ENCODE data around the gene INPP5A.
"Not testable (repeated sequence)": the region's sequence is repeated elsewhere in the genome, so short reads cannot be mapped to it uniquely, and the experiment has no call there.

The INPP5A gene

DNA sequence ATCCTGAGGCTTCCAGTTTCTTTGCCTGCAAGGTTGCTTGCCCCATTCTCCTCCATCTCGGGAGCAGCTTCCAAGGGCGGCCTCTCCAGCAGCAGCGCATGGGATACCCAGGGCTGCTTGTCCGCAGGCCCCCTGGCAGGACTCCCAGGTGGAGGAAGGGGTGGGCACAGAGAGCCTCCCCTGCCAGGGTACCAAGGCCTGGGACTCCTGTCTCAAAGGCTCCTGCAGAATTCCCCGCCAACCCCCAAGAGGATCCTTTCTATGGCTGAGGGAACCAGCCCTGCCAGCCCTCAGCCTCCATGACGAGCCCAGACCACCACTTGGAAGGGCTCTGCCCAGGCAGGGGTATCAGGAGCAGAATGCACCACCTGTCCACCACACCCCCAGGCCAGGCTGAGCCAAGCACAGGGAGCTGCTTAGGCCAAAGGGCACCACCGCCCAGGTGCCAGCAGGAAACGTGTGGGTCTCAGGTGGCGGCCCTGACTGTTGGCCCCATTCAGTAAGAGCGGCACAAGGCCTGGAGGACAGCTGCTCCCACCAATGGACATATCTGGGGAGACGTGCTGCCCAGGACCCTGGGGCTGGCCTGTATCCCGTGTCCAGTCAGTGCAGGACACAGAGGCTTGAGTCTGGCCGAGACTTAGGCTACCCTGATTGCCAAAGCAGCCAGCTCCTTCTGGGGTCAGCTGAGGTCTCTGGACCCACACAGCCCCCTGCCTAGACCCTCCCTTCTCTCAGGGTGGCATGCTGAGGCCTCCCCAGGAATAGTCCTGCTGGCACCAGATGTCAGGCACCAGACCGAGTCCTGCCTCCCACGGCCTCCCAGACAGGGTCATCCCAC is 33.8 kb upstream of the INPP5A start:
- DNase-seq (ENCODE audit: low spot score) (no peak), FAIRE-seq (no peak)

DNA sequence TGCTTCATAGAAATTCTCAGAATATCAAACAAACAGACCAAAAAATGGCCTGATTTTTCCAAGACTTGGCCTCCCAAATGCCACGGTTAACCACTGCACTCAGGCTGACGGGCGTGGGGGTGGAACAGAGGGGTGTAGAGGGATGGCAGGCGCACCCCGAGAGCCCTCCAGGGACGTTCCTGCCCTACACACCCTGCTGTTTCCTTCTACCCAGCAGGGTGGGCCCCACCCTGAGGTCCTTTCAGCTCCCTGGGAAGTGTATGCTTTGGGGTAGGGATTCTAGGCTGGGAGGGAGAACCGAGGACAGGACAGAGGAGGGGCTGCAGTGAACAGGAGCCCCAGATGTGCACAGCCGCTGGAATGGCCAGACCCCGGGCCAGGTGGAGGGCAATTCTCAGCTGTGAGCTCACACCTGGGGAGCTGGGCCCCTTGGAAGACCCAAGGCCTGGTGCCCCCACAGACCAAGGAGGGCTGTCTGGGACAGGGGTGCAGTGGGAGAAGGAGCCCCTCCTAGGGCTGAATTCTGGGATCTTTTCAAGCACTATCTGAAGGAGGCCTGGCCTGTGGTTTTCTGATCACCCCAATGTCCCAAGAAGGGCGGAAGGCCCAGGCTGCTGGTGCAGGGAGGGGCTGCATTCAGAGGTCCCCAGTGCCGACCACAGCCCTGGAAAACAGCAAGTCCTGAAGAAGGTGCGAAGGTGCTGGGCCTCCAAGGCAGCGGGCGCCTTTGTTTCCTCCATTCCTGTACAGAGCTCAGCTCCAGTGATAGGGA is 32.9 kb upstream of the INPP5A start:
- FAIRE-seq (no peak), DNase-seq (ENCODE audit: low spot score) (no peak)

DNA sequence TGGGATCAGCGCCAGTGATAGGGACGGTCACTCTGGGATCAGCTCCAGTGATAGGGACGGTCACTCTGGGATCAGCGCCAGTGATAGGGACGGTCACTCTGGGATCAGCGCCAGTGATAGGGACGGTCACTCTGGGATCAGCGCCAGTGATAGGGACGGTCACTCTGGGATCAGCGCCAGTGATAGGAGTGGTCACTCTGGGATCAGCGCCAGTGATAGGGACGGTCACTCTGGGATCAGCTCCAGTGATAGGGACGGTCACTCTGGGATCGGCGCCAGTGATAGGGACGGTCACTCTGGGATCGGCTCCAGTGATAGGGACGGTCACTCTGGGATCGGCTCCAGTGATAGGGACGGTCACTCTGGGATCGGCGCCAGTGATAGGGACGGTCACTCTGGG is 32.0 kb upstream of the INPP5A start:
- not testable (repeated sequence) for FAIRE-seq; DNase-seq (ENCODE audit: low spot score)

DNA sequence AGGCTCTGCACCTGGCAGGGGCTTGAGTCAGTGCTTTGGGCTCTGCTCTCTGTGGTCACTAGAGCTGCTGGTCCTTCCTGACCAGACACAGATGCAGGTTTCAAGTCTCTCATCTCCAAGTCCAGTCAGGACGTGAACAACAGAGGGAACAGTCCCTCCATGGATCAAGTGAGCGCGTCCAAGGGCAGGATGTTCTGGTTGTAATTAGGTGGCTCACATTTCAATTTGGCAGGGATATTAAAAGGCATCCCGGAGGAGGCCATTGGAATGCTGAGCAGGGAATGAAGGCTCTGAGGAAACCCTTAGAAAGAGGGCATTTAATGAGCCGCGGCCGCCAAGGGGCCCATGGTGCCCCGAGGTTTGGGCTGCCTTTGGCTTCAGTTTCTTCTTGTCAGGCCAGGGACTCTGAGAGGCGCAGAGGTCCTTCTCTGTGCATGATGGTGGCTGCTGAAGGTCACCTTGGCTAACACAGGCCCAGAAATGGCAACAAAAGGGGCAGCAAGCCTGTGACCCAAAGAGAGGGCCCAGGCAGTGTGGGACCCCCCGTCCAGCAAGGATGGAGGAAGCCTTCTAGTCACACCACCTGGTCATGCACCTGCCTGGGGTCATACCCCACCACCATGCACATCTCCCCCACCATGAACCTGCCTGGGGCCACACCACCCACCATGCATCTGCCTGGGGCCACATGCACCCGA is 30.7 kb upstream of the INPP5A start:
- no peak for DNase-seq (ENCODE audit: low spot score)
- FAIRE-seq = no peak

DNA sequence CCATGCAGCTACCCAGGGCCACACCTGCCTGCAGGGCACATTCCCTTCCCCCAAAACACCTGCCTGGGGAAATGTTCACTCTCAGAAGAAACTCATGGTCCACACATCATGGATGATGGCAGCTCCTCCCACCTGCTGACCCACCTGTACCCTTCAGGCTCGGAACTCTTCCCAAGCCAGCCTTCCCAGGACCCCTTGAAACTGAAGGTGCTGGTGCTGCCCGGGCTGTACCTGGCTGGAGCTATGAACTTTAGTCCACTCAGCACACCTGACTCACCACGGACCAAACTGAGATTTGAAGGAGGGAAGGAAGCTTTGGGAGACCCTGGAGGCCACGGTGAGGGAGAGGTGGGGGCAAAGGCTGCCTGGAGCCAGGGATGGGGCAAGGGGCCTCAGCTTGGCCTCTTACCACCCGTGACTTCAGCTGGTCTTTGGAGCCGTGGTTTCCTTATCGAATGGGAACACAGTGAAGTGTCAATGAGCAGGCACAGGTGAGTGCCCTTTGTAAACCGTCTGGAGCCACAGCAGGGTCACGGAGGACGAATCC is 30.1 kb upstream of the INPP5A start:
- FAIRE-seq = no peak
- no peak for DNase-seq (ENCODE audit: low spot score)

DNA sequence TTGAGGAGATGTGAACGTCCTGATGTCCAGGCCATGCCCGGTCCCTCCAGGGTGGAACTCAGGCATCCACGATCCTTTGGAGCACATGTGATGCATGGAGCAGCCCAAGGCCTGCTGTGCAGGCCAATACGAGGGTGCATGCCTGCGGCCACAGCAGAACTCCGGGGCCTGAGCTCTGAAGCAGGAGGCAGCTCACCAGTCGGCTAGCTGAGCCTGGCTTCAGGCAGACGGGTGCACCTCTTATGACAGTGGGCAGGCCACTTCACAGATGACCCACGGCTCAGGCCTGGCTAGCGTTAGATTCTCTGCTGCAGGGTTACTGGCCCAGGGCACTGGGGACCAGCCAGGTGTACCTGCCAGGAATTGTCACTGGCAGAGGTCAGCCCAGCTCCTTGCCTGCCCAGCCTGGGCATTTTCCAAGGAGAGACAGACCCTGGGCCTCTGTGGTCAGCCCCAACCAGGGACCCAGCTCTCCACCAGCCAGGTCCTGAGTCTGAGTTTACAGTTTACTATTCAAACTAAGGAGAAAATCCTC is 29.6 kb upstream of the INPP5A start:
- FAIRE-seq (no peak), DNase-seq (ENCODE audit: low spot score) (no peak)

DNA sequence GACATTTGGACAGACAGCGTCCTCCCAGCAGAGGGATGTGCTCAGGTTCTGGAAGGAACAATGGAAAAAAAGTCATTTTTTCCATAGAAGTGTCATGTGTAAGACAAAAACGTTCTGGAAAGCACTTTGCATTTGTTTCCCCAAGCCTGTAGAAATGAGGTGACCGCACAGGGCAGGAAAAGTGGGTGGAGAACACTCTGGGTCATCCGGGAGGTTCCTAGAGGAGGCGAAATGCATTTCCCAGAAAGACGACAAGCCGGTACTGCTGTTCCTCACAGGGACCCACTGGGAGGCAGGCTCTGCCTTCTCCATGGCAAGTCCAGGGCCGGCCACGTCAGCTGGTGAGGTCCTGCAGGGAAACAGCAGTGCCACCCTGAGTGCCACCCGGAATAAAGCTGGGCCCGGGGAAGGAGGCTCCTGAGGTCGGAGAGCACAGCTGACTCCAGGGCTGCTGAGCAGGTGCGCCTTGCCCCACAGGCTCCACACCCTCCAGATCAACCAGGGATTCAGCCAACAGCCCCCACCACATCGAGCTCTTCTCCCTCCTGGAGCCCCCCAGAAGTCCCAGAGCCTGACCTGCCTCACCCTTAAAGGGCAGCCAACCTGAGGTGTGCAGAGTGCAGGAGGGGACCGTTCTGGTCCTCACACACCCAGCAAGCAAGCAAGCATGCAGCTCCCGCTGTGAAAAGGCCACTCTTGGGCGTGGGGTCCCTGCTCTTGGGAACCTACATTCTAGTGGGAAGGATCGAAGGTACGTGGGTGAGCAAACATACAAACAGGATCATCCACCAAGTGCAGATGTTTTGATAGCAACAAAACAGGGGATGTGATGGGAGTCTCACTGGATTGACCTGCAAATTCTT is 28.8 kb upstream of the INPP5A start:
- DNase-seq (ENCODE audit: low spot score) = no peak

DNA sequence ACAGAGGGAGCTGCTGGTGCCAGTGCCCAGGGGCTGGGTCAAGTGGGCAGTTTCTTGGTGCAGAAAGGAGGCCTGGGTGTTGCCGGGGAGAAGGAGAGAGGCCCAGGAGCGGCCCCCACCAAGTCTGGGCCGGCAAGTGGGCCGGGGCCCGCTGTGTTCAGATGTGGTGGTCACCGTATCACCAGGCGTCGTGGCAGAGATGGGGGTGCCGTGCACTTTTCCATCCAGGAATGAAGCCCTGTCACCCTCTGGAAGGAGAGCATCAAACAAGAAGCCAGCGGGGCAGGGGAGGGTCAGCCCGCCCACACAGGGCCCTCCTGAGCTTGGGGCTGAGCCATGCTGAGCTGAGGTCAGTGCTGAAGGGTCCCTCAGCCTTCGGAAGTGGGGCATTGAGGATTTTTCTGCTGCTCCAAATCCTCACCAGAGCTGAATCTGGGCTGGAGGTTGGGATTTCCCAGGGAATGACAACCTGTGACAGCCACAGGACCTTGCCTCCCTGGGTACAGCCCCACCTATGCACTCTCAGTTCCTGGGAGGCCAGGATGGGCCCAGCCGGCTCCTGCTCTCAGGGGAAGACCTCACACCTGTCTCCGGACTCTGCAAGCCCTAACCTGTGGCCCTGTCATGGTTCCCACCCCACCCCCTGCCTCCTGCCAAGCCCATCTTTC is 27.9 kb upstream of the INPP5A start:
- FAIRE-seq (no peak), DNase-seq (ENCODE audit: low spot score) (no peak)

More for the DNA sequence above, 28.8 kb upstream of the INPP5A start:
- no peak for FAIRE-seq

DNA sequence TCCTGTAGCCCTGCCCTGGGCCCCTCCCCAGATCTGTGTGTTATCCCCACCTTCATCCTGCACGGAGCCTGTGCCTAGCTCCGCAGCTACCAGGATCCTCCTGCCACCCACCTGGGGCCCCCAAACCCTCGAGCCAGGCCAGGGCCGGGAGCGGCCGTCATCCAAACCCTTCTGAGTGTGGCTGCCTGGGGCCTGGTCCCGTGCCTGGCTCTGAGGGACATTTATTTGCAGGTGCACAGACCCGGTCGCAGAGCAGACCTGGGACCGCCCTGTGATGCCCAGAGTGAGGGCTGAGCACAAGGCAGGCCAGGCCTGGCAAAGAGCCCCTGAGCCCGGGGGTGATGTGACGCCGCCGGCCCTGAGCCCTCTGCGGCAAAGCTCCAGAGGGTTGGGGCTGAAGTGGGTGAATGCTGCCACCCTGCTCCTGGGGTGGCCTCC is 27.4 kb upstream of the INPP5A start:
- no peak for DNase-seq (ENCODE audit: low spot score)
- no peak for FAIRE-seq

DNA sequence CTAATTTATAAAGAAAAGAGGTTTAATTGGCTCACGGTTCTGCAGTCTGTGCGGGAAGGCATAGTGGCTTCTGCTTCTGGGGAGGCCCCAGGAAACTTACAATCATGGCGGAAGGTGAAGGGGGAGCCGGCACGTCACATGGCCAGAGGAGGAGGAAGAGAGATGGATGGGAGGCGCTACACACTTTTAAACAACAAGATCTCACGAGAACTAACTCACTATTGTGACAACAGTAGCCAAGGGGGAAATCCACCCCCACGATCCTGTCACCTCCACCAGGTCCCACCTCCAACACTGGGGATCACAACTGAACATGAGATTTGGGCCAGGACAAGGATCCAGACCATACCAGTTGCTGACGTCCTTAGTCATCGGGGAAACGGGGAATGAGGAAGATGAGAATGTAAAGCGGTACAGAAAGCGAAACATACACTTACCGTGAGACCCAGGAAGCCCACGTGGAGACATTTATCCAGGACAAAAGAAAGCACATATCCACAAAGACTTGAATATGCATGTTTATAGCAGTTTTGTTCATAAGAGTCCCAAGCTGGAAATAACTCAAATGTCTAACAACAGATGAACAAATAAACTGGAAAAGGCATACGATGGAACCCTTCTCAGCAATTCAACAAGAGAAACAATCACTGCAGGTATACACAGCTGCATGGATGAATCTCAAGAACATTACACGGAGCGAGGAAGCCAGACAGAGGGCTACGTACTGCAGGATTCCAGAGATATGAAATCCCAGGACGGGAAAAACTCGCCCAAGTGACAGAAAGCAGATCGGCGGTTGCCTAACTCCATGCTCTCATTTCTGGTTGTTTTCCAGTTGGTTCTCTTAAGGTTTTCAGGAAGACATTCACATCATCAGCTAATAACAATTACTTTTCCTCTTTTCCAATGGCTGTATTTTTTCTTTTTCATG is 26.2 kb upstream of the INPP5A start:
- no peak for FAIRE-seq
- no peak for DNase-seq (ENCODE audit: low spot score)

DNA sequence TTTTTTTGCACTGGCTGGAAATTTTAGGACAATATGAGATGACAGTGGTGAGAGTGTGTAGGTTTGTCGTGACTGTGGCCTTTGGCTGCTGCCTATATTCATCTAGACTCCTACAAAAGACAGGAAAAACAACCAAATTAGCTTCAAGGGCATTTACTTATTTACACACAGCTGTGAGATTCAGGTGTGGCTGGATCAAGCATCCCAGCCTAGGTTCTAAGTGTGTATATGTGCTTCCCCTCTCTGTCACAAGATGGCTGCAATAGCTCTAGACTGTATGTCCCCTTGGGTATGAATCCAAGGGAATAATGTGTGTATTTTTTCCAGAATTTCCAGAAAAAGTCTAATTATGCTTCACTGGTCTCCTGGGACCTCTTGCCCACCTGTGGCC is 25.5 kb upstream of the INPP5A start:
- DNase-seq (ENCODE audit: low spot score) (no peak), FAIRE-seq (no peak)

DNA sequence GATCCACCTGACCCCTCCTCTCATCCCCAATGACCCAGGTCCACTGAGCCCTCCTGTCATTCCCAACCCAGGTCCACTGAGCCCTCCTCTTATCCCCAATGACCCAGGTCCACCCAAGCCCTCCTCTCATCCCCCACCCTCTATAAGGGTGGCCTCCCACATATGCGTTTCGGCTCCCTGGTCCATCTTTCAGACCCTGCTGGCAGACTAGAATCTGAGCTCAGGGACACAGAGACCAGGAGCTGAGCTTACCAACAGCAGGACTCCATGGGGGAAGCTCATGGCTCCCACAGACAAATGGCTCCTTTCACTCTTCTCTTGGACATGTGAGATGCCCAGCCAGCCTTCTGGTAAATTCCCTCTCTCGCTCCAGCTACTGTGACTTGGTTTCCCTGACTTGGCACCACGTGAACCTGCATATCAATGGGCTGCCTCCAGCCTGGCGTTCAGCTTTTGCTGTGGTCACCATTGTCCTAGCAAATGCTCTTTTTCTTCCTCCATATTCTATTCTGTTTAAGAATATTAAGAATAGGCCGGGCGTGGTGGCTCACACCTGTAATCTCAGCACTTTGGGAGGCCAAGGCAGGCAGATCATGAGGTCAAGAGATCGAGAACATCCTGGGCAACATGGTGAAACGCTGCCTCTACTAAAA is 24.8 kb upstream of the INPP5A start:
- no peak for FAIRE-seq
- DNase-seq (ENCODE audit: low spot score) = no peak

DNA sequence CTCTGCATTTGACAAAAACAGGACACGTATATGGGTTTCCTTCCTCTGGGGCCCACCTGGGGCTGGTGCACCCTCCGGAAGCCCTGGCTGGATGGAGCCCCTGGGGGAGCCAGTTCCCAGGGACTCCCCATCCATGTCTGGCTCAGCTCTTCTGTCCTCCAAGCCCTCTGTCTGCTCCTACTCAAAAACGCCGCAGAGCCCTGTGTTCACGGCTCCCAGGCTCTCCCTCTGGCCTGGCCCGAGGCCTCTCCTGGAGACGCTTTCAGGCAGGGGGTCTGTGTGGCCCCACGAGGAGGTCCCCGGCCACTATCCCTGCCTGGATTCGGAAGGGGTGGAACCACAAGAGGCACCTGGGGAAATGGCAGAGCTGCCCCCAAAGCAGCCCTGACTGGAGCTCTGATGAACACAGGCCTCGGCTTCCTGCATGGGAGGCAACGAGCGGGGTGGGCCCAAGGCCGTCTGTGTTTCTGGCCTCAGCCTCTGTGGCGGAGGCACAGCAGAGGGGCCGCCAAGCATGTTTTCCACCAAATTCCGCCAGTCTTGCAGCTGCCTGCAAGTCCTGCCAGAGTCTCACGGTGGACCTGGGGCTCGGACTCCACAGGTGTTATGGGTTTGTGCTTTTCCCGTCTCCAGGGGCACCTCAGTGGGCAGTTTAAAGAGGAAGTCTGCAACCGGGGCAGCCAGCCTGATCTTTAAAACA is 22.6 kb upstream of the INPP5A start:
- DNase-seq (ENCODE audit: low spot score) = no peak
- FAIRE-seq = no peak

DNA sequence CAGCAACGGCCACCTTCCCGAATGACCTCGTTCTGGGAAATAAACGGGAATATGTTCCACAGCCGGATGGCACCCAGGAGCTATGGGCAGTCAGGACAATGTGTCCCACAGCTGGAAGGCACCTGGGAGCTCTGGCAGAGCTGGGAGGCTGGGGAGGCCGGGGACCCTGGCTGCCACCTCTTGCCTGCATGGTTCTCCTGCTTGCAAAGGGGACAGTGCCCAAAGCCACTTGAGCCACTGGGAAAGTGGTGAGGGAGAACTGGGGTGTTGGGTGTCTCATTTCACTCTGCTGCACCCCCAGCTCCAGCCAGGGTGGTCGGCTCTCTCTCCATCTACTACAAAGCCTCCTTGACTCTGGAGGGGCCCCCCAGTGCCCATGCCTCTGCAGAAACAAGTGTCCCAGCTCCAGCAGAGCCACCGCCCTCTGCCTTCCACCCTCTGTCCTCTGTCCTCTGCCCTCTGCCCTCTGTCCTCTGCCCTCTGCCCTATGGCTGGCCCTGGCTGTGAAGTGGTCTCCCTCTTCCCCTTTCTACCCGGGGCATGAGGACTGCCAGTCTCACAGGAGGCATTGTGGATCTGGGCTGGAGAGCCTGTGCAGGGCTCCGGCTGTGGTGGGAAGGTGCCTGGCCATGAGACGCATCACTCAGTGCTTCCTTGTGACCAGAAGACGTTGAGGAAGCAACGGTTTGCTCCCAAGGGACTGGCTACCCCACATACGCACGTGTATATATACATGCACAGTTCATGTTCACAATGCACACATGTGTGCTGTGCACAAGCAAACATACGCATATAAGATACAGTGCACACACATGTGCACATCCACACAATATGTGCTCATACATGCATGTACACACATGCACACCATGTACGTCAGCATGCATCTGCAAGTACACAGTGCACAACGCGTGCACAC is 21.5 kb upstream of the INPP5A start:
- no peak for DNase-seq (ENCODE audit: low spot score)
- peak; percentile 79 for FAIRE-seq

DNA sequence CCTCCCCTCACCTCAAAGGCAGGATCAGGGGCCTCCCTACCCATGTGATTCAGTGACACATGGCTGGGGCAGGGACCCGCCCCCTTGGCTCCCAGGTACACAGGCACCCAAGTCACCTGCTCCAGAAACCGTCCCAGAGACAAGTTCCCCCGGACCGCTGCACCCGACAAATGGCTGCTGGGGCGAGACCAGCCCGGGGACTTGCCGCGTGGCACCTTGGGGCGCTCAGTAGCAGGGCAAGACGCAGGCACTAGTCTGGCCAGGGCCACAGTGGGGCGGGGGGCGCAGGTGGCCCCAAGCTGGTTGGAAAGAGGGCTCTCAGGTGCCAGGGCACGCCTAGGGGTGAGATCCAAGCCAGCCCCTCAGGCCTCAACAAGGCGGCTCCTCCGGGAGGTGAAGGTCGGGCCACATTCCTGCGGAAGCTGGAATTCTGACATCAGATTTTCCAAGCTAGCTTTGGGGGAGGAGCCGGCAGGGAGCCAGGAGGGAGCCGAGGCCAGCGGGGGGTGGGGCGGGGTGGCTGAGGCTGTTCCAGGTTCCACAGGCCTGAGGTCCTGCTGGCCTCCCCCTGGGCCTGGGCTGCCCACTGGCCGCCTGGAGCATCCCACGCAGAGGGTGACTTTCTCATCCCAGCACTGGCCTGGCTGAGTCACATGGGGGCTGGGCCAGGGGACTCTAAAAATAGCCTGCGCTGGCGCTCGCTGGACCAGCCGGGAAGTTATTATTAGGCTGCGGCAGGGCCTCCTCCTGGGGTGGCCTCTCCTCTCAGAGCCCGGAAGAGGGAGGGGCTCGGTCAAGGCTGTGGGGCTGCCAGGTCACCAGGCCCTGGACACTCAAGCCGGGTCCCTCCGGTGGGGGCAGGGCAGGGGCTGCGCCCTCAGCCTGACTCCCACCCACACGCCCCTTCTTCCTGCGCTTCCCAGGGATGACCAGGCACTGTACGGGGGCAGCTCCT is 20.5 kb upstream of the INPP5A start:
- peak; percentile 91 for DNase-seq (ENCODE audit: low spot score)
- no peak for FAIRE-seq
